Suprapubic skin (tissue), 3 donors: ENCODE results near the gene RAET1G.

Experiments used
- CTCF ChIP-seq, 2 donors: fragments of 200-600 bp in 1 of 2; fragments of 450-650 bp in 1 of 2; sonication (generic) in 1 of 2; IDR thresholded peaks; one replicate each; pipeline ENCODE4 v1.5.1; 2016 to 2019; ENCODE audit warnings: antibody characterized with exemption in 2 of 2, mild to moderate bottlenecking in 1 of 2, moderate library complexity in 1 of 2
- EP300 ChIP-seq: sonication (generic); formaldehyde crosslinking; IDR thresholded peaks from one replicate; pipeline ENCODE4 v1.6.1; 2017; ENCODE audit warnings: antibody characterized with exemption
- POLR2A ChIP-seq, 2 donors: fragments of 450-650 bp; IDR thresholded peaks; one replicate each; pipeline ENCODE4 v1.6.1; 2017; ENCODE audit warnings: antibody characterized with exemption in 2 of 2, mild to moderate bottlenecking in 2 of 2, moderate library complexity in 2 of 2

GRCh38 chr6:149913540-149914240 lies 9.2 kb downstream of the RAET1G start:
- no peak for TF ChIP-seq CTCF (IDR thresholded peaks at IDR 0.05)
- TF ChIP-seq POLR2A (IDR thresholded peaks at IDR 0.05): no peak
- no peak for TF ChIP-seq EP300
